Measurements from ENCODE around the gene WLS. TPM values are rescaled to one million over a fixed set of nuclear protein-coding genes. Genes with fewer than 3 reads are reported as not detected.

WLS gene
- total RNA-seq, 6 experiments from 2014 or later: 9.3 to 36.0 (median 25.8) TPM

DNA sequence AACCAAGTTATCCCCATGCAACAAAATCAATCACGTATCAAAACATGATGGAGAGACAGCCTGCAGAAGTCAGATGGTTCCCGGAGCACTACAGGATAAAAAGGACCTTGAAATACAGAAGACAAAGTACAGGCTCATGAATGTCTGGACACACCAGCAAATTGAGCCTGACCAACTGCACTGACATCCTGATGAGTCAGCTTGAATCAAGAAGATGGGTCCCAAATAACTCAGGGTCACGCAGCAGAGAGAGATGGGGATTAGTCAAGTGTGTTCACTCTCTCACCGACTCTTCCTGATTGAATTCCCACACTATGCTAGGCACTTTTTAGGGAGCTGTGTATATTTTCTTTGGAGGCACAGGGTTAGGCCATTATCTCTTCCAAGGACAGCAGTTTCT lies 110.8 kb downstream of the WLS start:
- ATAC-seq (no peak), DNase-seq (no peak)
- H3K36me3 ChIP-seq: no peaks in the 10 kb centered on the region
- no peak overlapping the region for H3K4me3 ChIP-seq
- H3K27me3 ChIP-seq: no peaks in the 10 kb centered on the region
- H3K27ac ChIP-seq: no peak overlapping the region
- no peaks in the 10 kb centered on the region for H3K9me3 ChIP-seq
- intact Hi-C loops (cut with DNase I): no loop called here
- H3K4me1 ChIP-seq: no peaks in the 10 kb centered on the region
- 86% methylated on average over 3 of the region's 4 CpGs for WGBS (ENCODE audit: insufficient coverage, low coverage, low lambda C conversion rate, missing lambda C conversion rate)
- TF ChIP-seq, protein P1, sequence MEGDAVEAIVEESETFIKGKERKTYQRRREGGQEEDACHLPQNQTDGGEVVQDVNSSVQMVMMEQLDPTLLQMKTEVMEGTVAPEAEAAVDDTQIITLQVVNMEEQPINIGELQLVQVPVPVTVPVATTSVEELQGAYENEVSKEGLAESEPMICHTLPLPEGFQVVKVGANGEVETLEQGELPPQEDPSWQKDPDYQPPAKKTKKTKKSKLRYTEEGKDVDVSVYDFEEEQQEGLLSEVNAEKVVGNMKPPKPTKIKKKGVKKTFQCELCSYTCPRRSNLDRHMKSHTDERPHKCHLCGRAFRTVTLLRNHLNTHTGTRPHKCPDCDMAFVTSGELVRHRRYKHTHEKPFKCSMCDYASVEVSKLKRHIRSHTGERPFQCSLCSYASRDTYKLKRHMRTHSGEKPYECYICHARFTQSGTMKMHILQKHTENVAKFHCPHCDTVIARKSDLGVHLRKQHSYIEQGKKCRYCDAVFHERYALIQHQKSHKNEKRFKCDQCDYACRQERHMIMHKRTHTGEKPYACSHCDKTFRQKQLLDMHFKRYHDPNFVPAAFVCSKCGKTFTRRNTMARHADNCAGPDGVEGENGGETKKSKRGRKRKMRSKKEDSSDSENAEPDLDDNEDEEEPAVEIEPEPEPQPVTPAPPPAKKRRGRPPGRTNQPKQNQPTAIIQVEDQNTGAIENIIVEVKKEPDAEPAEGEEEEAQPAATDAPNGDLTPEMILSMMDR (IDR thresholded peaks at IDR 0.05): no peak
- no peak for TF ChIP-seq POLR2A (IDR thresholded peaks at IDR 0.05)

DNA sequence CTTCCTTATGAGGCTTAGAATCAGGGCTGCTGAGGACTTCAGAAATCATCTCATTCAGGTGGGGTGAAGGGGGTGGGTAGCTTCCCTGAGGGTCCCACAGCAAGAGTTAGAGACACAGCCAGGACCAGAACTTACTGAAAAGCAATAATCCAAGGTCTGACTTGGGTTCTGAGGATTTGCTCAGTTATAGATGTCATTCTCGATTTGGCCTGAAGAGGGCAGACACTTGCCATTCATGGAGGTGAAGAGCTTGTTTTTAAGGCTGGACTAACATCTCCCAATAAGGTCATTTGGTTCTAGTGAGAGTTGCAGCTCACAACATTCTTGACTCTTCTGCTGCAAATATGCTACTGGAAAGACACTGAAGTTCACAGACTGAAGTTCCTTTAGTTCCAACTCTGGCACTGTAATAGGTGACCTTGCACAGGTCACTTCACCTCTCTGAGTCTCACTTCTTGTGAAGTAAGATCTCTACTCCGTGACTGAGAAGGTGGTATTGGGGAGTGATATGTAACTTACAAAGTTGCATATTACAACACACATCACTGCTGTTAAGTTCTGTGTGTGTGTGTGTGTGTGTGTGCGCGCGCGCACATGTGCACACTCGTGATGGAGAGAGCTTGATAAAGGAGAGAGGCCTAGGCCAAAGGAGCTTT lies 112.1 kb downstream of the WLS start:
- H3K4me3 ChIP-seq: no peak overlapping the region
- no peaks in the 10 kb centered on the region for H3K27me3 ChIP-seq
- no peaks in the 10 kb centered on the region for H3K4me1 ChIP-seq
- intact Hi-C loops (cut with DNase I): no loop called here
- ATAC-seq (peak; percentile 90 to 95 (median 92)), DNase-seq (peak in 1 of 3 donors; percentile 56)
- H3K36me3 ChIP-seq: no peaks in the 10 kb centered on the region
- H3K27ac ChIP-seq: no peak overlapping the region
- no peaks in the 10 kb centered on the region for H3K9me3 ChIP-seq
- no peak for TF ChIP-seq POLR2A (IDR thresholded peaks at IDR 0.05)
- TF ChIP-seq, protein P1 (IDR thresholded peaks at IDR 0.05): peak; percentile 70 to 94 (median 75)
- WGBS (ENCODE audit: insufficient coverage, low coverage, low lambda C conversion rate, missing lambda C conversion rate): 36% methylated on average over 7 of the region's 7 CpGs

DNA sequence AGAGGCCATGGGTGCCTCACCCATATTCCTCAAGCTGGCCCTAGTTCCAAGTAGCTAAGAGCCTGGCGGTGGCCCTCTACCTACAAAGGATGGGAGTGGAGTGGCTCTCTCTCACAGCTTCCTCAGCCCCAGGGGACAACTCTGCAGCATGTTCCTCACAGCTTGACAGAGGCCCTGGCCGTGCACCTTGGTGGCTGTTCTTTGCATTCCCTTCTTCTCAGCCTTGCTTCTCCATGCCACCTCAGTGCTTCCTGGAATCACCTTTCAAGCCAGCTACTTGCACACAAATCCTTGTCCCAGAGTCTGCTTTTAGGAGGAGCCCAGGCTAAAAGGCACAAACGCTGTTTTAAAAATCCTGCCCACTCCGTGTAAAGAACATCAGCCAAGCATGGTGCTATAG lies 112.9 kb downstream of the WLS start:
- Histone ChIP-seq H3K27me3 (no peaks in the 10 kb centered on the region), H3K27ac (no peak overlapping the region)

GRCh38 chr1:68117416-68117815 lies 114.9 kb downstream of the WLS start:
- ATAC-seq (no peak), DNase-seq (no peak)
- H3K36me3 ChIP-seq: no peaks in the 10 kb centered on the region
- H3K9me3 ChIP-seq: no peaks in the 10 kb centered on the region
- TF ChIP-seq, protein P1 (IDR thresholded peaks at IDR 0.05): no peak
- TF ChIP-seq POLR2A (IDR thresholded peaks at IDR 0.05): no peak
- intact Hi-C loops (cut with DNase I): loop anchor here (2.0 to 10.0 kb wide), 2 partner anchors 203 to 207 kb away; no protein-coding TSS in a partner anchor
- no peak overlapping the region for H3K4me3 ChIP-seq
- WGBS (ENCODE audit: insufficient coverage, low coverage, low lambda C conversion rate, missing lambda C conversion rate): 61% methylated on average over 7 of the region's 10 CpGs
- no peak overlapping the region for H3K27ac ChIP-seq
- H3K4me1 ChIP-seq: no peaks in the 10 kb centered on the region
- H3K27me3 ChIP-seq: no peaks in the 10 kb centered on the region

More for the DNA sequence above, 112.9 kb downstream of the WLS start:
- no peaks in the 10 kb centered on the region for H3K4me1 ChIP-seq
- no peak for ATAC-seq
- 94% methylated on average over 2 of the region's 4 CpGs for WGBS (ENCODE audit: insufficient coverage, low coverage, low lambda C conversion rate, missing lambda C conversion rate)
- no peaks in the 10 kb centered on the region for H3K36me3 ChIP-seq
- intact Hi-C loops (cut with DNase I): loop anchor here in 1 of 2 donors (10.0 kb wide), 1 partner anchor 205 kb away; no protein-coding TSS in a partner anchor
- DNase-seq: no peak
- no peak overlapping the region for H3K4me3 ChIP-seq
- H3K9me3 ChIP-seq: no peaks in the 10 kb centered on the region
- TF ChIP-seq, protein P1 (IDR thresholded peaks at IDR 0.05): no peak
- no peak for TF ChIP-seq POLR2A (IDR thresholded peaks at IDR 0.05)
